D721Med (cell line): ENCODE results near the gene PPP2R5C.

Source experiments
- DNase-seq: peaks from one replicate; pipeline ENCODE4 v3.0.0; 2011; ENCODE audit warnings: low spot score; ENCODE audit not compliant: insufficient read length
- FAIRE-seq: peaks from 2 replicates; lab custom pipeline; 2011; peaks lifted over from hg19 to GRCh38; lab: Jason Lieb, UNC
- CTCF ChIP-seq: IDR thresholded peaks from 2 replicates; pipeline ENCODE4 v1.5.1; 2012; ENCODE audit warnings: mild to moderate bottlenecking, control low read depth; ENCODE audit not compliant: insufficient read depth; ENCODE audit errors: missing control alignments

Gene PPP2R5C

DNA sequence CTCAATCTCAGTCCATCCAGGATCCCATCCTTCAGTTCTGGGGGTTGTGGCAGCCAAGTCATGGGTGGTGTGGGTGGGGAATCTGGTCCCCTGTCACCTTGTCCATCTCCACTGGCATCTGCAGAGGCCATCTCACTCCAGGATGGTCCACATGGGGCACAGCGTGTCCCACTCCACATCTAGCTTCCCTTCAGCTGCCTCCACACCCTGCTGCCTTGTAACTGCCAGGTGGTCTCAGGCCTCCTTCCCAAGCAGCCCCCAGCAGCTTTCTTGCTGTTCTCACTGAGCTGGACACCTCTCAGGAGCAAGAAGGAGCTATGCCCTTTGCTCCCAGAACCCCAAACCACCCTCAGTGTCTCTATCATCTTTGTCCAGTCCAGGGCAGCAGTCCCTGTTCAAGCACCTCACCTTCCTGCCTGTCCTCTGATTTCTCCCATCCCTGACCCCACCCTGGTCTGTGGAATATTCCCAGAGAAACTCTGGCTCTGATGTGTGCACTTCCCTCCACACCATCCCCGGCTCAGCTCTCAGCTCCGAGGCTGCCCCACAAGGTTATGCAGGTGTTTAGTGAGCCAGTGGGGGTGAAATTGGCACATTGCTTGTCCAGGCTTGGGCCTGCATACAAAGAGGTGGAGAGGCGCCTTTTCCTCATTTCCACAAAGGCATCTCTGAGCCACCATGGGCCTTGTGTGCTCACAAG lies 189.2 kb downstream of the PPP2R5C start:
- no peak for TF ChIP-seq CTCF
- FAIRE-seq = no peak
- DNase-seq = no peak

DNA sequence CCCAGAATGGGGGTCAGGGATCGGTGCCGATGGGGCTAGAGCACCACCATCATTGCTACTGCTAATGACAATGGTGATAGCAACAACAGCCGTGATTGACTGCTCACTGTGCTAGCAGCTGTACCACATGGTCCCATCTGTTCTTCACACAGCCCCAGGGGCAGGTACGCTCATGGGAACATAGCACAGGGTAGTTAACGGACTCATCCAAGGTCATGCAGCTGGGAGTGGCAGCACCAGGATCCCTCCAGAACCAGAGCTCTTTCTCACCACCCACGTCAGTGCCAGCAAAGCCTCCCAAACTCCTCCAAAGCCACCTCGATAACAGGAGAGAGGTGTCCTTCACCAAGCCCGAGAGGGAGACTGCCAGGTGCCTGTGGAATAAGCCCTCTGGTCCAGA lies 191.6 kb downstream of the PPP2R5C start:
- no peak for FAIRE-seq

DNA sequence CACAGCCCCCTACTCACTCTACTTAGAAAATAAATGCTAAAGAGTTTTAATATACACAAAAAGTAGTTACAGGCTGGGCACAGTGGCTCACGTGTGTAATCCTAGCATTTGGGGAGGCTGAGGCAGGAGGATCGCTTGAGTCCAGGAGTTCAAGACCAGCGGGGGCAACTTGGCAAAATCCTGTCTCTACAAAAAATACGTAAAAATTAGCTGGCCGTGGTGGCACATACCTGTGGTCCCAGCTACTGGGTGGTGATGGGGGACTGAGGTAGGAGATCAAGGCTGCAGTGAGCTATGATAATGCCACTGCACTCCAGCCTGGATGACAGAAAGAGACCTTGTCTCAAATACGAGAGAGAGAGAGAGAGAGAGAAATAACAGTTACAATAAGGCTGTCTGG lies 193.0 kb downstream of the PPP2R5C start:
- no peak for TF ChIP-seq CTCF
- FAIRE-seq (no peak), DNase-seq (no peak)

More for the DNA sequence above, 191.6 kb downstream of the PPP2R5C start:
- no peak for DNase-seq
- no peak for TF ChIP-seq CTCF

DNA sequence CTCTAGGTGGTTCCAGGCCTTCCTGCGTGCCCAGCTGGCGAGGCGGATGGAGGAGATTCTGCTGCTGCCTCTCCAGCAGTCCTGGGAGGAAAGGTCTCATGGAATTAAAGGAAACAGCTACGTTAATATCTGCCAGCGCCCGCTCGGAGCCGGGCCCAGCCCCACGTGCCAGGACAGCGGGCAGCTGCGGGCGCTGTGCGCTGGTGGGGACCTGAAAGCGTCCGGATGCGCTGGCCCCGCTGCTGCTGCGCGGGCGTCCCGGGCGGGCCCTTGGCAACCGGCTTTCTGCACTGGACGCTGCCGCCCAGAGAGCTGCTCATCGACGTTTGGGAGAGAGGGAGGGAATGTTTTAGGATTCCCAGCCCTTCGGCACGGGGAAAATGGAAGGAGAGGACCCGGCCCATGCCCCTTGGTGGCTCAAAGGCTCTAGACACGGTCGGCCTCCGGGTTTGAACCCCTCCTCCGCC lies 194.2 kb downstream of the PPP2R5C start:
- no peak for DNase-seq
- no peak for TF ChIP-seq CTCF
- FAIRE-seq = no peak

DNA sequence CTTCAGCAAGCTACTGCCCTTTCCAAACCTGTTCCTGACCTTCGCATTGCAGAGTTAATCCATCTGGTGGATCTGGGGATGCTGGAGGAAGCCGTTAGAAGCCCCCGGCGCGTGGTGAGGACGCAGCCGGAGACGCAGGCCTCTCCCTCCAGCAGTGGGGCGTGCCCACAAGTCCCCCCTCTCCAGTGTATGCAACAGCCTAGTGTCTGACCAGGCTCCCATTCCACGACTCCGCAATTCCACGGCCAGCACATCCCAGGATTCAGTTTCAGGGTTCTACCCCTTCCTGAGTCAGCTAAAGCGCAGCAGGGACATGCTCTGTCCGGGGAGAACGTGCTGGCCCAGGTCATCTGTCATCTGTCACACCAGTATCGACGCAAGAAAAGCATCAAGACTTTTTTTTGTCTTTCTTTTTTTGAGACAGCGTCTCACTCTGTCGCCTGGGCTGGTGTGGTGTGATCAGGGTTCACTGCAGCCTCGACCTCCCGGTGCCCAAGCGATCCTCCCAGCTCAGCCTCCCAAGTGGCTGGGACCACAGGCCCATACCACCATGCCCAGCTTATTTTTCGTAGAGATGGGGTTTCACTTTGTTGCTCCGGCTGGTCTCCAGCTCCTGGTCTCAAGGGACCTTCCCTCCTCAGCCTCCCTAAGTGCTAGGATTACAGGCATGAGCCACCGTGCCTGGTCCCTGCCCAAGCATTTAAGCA lies 194.8 kb downstream of the PPP2R5C start:
- no peak for FAIRE-seq
- no peak for DNase-seq

DNA sequence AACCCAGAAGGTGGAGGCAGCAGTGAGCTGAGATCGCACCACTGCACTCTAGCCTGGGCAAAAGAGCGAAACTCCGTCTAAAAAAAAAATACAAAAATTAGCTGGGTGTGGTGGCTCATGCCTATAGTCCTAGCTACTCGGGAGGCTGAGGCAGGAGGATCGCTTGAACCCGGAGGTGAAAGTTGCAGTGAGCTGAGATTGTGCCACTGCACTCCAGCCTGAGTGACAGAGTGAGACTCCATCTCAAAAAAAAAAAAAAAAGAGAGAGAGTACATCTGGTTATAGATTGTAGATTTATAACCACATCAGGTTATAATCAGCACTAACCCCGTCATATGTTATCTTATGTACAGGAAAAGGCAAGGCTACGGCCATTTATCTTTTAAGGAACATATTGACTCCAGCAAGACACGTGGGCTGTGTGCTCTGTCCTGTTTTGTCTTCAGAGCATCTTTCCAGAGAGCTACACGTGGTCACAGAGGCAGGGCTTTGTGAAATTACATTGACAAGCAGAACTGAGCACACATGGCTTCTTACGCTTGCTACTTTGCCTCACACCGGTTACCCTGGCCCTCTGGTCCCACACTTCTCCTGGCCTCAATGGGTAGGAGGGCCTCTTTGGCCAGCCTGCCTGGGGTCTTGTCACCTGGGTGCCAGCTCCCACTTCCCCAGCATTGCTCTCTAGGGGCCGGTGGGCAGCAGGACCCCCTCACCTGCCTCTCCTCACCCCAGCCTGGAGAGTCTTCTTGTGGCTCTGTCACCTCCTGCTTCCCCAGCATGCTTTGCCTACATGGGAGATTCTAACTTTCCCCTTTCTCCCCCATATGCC lies 196.1 kb downstream of the PPP2R5C start:
- no peak for TF ChIP-seq CTCF
- DNase-seq (no peak), FAIRE-seq (no peak)

More for the DNA sequence above, 194.8 kb downstream of the PPP2R5C start:
- no peak for TF ChIP-seq CTCF
